ENCODE results near the gene LSM3.

Gene LSM3

GRCh38 chr3:14178247-14179113, at the start of gene LSM3, which contains the start of gene XPC:
LSM3 (plus strand) TSS chr3:14178817; CDS start chr3:14178861, 44 bp downstream.
XPC (minus strand) TSS chr3:14178601; CDS start chr3:14178568, 33 bp downstream.
- peak; percentile 98 for DNase-seq (ENCODE audit: low spot score)

- no peak for DNase-seq (ENCODE audit: low spot score)
These were observed 49.3 kb upstream of the LSM3 start for GRCh38 chr3:14129296-14129695.

GRCh38 chr3:14130230-14130629, 48.4 kb upstream of the LSM3 start:
- DNase-seq (ENCODE audit: low spot score): no peak

- DNase-seq (ENCODE audit: low spot score): no peak
These were observed 47.9 kb upstream of the LSM3 start for GRCh38 chr3:14130707-14131106.

- no peak for DNase-seq (ENCODE audit: low spot score)
These were observed 47.5 kb upstream of the LSM3 start for GRCh38 chr3:14131134-14131533.

GRCh38 chr3:14132120-14132519, 46.5 kb upstream of the LSM3 start:
- no peak for DNase-seq (ENCODE audit: low spot score)

GRCh38 chr3:14132689-14133088, 45.9 kb upstream of the LSM3 start:
- no peak for DNase-seq (ENCODE audit: low spot score)

GRCh38 chr3:14133188-14133800, 45.3 kb upstream of the LSM3 start:
- DNase-seq (ENCODE audit: low spot score): no peak

GRCh38 chr3:14133876-14134275, 44.7 kb upstream of the LSM3 start:
- no peak for DNase-seq (ENCODE audit: low spot score)

- DNase-seq (ENCODE audit: low spot score): no peak
These were observed 44.3 kb upstream of the LSM3 start for GRCh38 chr3:14134291-14134690.

- no peak for DNase-seq (ENCODE audit: low spot score)
These were observed 43.0 kb upstream of the LSM3 start for GRCh38 chr3:14135581-14135980.

- no peak for DNase-seq (ENCODE audit: low spot score)
These were observed 41.6 kb upstream of the LSM3 start for GRCh38 chr3:14137004-14137403.

- no peak for DNase-seq (ENCODE audit: low spot score)
These were observed 41.2 kb upstream of the LSM3 start for GRCh38 chr3:14137445-14137844.

- DNase-seq (ENCODE audit: low spot score): no peak
These were observed 40.3 kb upstream of the LSM3 start for GRCh38 chr3:14138109-14138877.

GRCh38 chr3:14138878-14139655, 39.5 kb upstream of the LSM3 start:
- DNase-seq (ENCODE audit: low spot score): no peak

- no peak for DNase-seq (ENCODE audit: low spot score)
These were observed 38.8 kb upstream of the LSM3 start for GRCh38 chr3:14139771-14140170.

GRCh38 chr3:14140668-14141067, 37.9 kb upstream of the LSM3 start:
- no peak for DNase-seq (ENCODE audit: low spot score)

GRCh38 chr3:14141144-14141543, 37.5 kb upstream of the LSM3 start:
- DNase-seq (ENCODE audit: low spot score): no peak

- no peak for DNase-seq (ENCODE audit: low spot score)
These were observed 36.8 kb upstream of the LSM3 start for GRCh38 chr3:14141602-14142341.

- DNase-seq (ENCODE audit: low spot score): no peak
These were observed 35.9 kb upstream of the LSM3 start for GRCh38 chr3:14142567-14143270.

Measured in globus pallidus (tissue), 1 donor.